ENCODE results near the gene PTPN9. TPM values are rescaled to one million over a fixed set of nuclear protein-coding genes. Genes with fewer than 3 reads are reported as not detected.
"Not testable (repeated sequence)": the region's sequence is repeated elsewhere in the genome, so short reads cannot be mapped to it uniquely, and the experiment has no call there.

The PTPN9 gene
- total RNA-seq, 1 experiment from 2014 or later, result 42.2 TPM

DNA sequence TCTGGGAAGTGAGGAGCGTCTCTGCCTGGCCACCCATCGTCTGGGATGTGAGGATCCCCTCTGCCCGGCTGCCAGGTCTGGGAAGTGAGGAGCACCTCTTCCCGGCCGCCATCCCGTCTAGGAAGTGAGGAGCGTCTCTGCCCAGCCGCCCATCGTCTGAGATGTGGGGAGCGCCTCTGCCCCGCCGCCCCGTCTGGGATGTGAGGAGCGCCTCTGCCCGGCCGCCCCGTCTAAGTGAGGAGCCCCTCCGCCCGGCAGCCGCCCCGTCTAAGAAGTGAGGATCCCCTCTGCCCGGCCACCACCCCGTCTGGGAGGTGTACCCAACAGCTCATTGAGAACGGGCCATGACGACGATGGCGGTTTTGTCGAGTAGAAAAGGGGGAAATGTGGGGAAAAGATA is 20.2 kb downstream of the PTPN9 start:
- H3K9me3 ChIP-seq (ENCODE audit: control insufficient read depth, low read depth, low read length); H3K23ac ChIP-seq (ENCODE audit: insufficient read length, low read depth, low read length); H3K18ac ChIP-seq (ENCODE audit: insufficient read length, low read depth, low read length); H4K91ac ChIP-seq (ENCODE audit: insufficient read length, low read depth, low read length); H3K14ac ChIP-seq (ENCODE audit: insufficient read depth, low read length); H3K27me3 Mint-ChIP-seq (ENCODE audit: low read depth); H3K4me1 ChIP-seq (ENCODE audit: insufficient read depth, low read length); DNase-seq; H2BK5ac ChIP-seq (ENCODE audit: insufficient read length, low read length); H3T11ph ChIP-seq (ENCODE audit: low read length); H4K8ac ChIP-seq (replicated peaks; ENCODE audit: insufficient read length, low read depth, low read length); H3K4me2 ChIP-seq (ENCODE audit: insufficient read depth, insufficient read length, low read length); H3K56ac ChIP-seq (ENCODE audit: insufficient read length, low read depth, low read length); H2BK15ac ChIP-seq (ENCODE audit: low read depth, low read length); H3K4me1 Mint-ChIP-seq; H2BK120ac ChIP-seq (ENCODE audit: low read depth, low read length, poor library complexity, severe bottlenecking); H3K27me3 ChIP-seq (ENCODE audit: insufficient read depth, low read length); H3K79me2 ChIP-seq (ENCODE audit: insufficient read depth, low read length); H3K27ac ChIP-seq (ENCODE audit: insufficient read length, low read depth, low read length); H4K5ac ChIP-seq (ENCODE audit: insufficient read length, low read depth, low read length); H3K9ac ChIP-seq (ENCODE audit: extremely low read depth, insufficient read length, low read length); H3K23me2 ChIP-seq (ENCODE audit: insufficient read length, low read depth, low read length, poor library complexity, severe bottlenecking); H3K27ac Mint-ChIP-seq; H2AK5ac ChIP-seq (ENCODE audit: insufficient read length, low read length); H3K9me3 Mint-ChIP-seq; H2AFZ ChIP-seq (ENCODE audit: low read length); H3K4me3 Mint-ChIP-seq; H4K20me1 ChIP-seq (ENCODE audit: control insufficient read depth, insufficient read depth, insufficient read length); H3K4ac ChIP-seq (ENCODE audit: low read depth, low read length); H3K79me1 ChIP-seq (ENCODE audit: insufficient read depth, low read depth, low read length, poor library complexity, severe bottlenecking); H2BK20ac ChIP-seq (ENCODE audit: low read depth, low read length, poor library complexity, severe bottlenecking); H2BK12ac ChIP-seq (ENCODE audit: insufficient read length, low read depth, low read length): not testable (repeated sequence)
- peaks cover 14 to 31% (median 23%) of the 10 kb centered on the region in 3 experiments; a peak in 6 of 7 replicates for H3K36me3 Mint-ChIP-seq (ENCODE audit: insufficient read depth in 1 of 3, low read depth in 3 of 3)
- no CpG with 5 or more reads among the region's 28 CpGs for WGBS (ENCODE audit: extremely low coverage, insufficient read length, low lambda C conversion rate)

All from H9 (cell line).